ENCODE measurements around the gene JSRP1.

The JSRP1 gene

GRCh38 chr19:2216361-2217225, 39.6 kb downstream of the JSRP1 start:
- no peak for DNase-seq (ENCODE audit: low spot score)

- DNase-seq (ENCODE audit: low spot score) = no peak
Measured at GRCh38 chr19:2215281-2215751, 40.9 kb downstream of the JSRP1 start.

- DNase-seq (ENCODE audit: low spot score) = no peak
Measured at GRCh38 chr19:2214251-2214650, 42.0 kb downstream of the JSRP1 start.

- DNase-seq (ENCODE audit: low spot score) = no peak
Measured at GRCh38 chr19:2213799-2214198, 42.4 kb downstream of the JSRP1 start.

GRCh38 chr19:2212861-2213711, 43.1 kb downstream of the JSRP1 start:
- peak; percentile 90 for DNase-seq (ENCODE audit: low spot score)

- no peak for DNase-seq (ENCODE audit: low spot score)
Measured at GRCh38 chr19:2210987-2211740, 45.1 kb downstream of the JSRP1 start.

GRCh38 chr19:2210206-2210605, 46.0 kb downstream of the JSRP1 start:
- no peak for DNase-seq (ENCODE audit: low spot score)

- no peak for DNase-seq (ENCODE audit: low spot score)
Measured at GRCh38 chr19:2209408-2209807, 46.8 kb downstream of the JSRP1 start.

- no peak for DNase-seq (ENCODE audit: low spot score)
Measured at GRCh38 chr19:2208975-2209374, 47.2 kb downstream of the JSRP1 start.

GRCh38 chr19:2207991-2208860, 48.0 kb downstream of the JSRP1 start:
- peak; percentile 56 for DNase-seq (ENCODE audit: low spot score)

GRCh38 chr19:2207008-2207407, 49.2 kb downstream of the JSRP1 start:
- DNase-seq (ENCODE audit: low spot score) = no peak

GRCh38 chr19:2202366-2202765, 53.9 kb downstream of the JSRP1 start:
- no peak for DNase-seq (ENCODE audit: low spot score)
